GM12875 (cell line): ENCODE data around the gene SMAD3.

Experiments used
- H3K4me3 ChIP-seq: one replicate; pipeline ENCODE4 v1.5.1; 2011; ENCODE audit warnings: low read depth, low read length, control low read depth
- TF ChIP-seq, protein P1 (sequence below): IDR thresholded peaks from 2 replicates; pipeline ENCODE4 v1.5.1; 2011; ENCODE audit warnings: low read depth, mild to moderate bottlenecking, control low read depth, inconsistent platforms, low read length, moderate library complexity, borderline replicate concordance; ENCODE audit not compliant: insufficient read depth

Gene SMAD3

DNA sequence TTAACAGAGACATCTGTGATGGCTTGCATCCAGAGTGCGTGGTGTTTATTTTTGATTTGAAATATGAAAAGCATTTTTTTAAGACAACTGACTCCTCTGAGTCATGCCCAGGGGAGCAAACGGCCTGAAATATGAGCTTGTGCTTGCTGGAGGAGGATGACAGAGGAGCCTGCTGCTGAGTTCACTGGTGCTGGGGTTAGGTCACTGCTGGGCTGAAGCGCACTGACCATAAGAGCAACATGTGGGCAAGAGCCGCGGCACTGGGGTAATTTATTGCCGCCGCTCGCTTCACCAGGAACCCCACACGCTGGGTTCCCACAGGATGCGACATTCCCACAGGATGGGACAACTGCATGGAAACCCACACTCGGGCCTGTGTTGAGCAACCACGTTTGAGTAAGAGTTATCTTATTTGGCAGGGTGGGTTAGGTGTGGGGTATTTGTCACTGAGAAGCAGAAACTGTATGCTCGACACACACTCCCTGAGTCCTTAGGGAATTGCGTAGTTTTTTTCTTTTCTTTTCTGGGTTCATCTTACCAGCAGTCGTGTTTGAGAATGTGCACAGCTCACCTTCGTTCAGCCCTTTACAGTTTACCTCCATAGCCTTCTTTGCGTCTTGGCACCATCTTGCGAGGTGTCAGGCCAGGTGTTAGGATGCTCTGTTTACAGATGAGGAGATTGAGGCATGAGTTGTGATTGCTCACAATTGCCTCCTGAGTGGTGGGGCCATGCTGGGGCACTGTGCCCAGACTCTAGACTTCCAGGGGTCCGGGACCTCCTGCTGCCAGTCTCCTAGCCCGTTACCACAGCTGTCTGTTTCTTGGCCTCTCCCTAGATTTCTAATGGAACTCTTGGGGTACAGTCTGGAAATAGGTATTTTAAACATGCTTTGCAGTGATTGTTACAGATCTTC lies 60.4 kb downstream of the SMAD3 start:
- no peak overlapping the region for H3K4me3 ChIP-seq
- TF ChIP-seq, protein P1, sequence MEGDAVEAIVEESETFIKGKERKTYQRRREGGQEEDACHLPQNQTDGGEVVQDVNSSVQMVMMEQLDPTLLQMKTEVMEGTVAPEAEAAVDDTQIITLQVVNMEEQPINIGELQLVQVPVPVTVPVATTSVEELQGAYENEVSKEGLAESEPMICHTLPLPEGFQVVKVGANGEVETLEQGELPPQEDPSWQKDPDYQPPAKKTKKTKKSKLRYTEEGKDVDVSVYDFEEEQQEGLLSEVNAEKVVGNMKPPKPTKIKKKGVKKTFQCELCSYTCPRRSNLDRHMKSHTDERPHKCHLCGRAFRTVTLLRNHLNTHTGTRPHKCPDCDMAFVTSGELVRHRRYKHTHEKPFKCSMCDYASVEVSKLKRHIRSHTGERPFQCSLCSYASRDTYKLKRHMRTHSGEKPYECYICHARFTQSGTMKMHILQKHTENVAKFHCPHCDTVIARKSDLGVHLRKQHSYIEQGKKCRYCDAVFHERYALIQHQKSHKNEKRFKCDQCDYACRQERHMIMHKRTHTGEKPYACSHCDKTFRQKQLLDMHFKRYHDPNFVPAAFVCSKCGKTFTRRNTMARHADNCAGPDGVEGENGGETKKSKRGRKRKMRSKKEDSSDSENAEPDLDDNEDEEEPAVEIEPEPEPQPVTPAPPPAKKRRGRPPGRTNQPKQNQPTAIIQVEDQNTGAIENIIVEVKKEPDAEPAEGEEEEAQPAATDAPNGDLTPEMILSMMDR = no peak

DNA sequence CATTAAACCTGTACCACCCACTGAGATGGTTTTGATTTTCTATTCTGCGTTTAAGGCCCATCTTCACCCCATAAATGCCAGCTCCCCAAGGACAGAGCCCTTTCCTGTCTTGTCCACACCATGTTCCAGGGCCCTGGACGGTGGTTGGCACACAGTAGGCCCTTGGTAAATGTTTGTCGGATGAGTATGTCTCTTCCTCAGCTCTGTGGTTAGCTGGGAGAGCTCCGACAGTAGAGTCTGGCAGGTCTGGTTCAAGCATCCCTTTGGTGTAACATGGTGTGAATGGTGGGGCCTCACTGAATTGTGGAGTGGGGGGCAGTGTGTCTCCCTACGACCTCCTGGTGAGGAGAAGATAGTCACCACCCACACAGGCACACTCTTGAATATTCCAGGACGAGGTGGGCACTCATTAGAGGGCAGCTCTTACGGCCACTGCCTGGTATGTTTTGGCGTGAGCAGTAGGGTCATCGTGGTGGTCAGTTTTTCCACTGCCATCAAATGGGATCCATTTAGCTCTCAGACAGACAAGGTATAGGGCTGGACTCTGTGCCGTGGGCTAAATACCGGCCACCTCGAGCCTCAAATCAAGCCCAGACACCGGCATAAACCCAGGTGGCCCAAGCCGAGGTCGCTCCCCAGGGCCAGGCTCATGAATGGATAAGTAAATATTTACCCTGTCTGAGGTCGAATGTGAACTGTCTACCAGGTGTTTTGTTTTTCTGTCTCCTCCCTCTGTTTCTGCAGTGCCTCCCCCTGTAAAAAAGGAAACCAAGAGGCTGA lies 61.3 kb downstream of the SMAD3 start:
- no peak overlapping the region for H3K4me3 ChIP-seq
- TF ChIP-seq, protein P1 = no peak

DNA sequence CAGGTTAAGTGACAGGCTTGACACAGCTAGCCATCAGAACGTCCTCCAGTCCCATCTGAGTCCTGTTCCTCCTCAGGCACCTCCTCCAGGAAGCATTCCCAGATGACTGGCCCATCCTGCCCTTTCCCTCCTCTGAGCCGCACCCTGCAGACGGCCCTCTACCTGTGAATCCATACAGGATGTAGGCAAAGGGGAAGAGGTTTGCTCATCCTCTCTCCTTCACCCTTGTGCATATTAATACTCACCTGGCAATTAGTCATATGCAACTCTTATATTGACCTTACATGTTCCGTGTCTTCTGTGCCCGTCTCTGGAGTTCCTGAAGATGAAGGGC lies 61.9 kb downstream of the SMAD3 start:
- no peak overlapping the region for H3K4me3 ChIP-seq
- TF ChIP-seq, protein P1 = no peak

DNA sequence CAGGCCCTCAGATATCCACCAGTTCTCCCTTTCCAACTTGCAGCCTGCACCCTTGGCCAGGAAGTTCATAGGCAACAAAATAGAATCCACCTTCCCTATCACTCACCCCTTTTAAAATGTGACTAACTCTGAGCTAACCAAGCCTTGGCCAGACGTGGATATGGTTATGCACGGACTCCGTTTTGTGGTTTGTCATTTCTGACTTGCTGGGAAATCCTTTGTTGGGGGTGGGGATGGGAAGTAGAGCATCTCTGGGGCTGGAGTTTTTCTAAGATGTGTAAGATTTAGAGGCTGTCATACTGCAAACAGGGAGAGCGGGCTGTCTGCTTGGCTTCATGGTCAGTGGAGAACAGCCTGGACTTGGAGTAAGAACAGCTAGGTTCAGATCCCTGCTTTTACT lies 62.6 kb downstream of the SMAD3 start:
- TF ChIP-seq, protein P1 = no peak
- no peak overlapping the region for H3K4me3 ChIP-seq

DNA sequence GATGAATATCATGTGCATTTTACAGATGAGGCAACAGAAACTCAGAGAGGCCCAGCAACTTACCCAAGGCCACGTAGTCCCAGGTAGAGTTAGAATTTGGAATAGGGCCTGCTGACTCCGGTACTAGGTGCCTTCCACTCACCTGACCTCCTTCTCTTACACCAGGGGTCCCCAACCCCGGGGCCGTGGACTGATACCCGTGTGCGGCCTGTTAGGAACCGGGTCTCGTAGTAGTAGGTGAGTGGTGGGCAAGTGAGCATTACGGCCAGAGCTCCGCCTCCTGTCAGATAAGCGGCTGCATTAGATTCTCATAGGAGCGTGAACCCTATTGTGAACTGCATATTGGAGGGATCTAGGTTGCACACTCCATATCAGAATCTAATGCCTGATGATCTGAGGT lies 64.8 kb downstream of the SMAD3 start:
- H3K4me3 ChIP-seq = no peak overlapping the region
- TF ChIP-seq, protein P1 = no peak

DNA sequence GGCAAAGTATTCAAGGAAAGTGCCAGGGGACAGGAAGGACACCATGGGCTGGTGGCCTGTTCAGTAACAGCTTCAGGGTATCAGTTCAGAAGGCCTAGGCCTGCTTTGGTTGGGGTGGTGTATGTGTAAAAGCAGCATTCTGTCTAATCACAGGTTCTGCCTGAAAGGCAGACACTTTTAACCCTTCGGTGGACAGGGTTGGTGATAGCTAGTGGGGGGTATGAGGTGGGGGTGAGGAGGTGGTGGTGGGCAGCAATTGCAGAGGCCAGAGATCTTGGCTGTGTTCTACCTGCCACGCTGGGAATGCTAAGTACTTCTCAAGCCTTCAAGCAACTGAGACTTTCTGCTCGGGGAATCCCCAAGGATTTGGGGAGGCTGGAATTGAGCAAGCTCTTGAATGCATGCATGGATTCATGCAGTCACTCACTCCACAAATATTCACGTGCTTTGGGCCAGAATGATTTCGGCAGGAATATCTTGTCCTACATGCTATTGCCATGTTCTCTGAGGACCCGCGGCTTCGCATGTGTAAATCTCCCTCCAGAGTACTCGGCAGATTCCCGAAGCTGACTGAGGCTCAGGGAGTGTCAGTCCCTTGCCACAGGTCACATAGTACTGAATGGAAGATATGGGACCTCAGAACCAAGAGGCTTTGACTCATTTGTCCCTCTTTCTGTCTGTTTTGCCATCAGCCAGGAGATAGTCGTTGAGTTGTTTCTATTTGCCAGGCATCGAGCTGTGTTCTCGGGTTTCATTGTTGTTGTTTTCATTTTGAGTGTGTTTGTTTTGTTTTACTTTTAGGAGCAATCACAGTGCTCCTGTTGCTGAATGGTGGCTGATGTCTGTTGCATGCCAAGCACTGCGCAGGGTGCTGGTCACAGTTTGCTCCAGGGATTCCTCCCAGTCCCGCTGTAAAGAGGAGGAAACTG lies 65.5 kb downstream of the SMAD3 start:
- H3K4me3 ChIP-seq = no peak overlapping the region
- TF ChIP-seq, protein P1 = no peak
